OCI-LY7 (cell line): ENCODE measurements around the gene CHMP1B. TPM values are rescaled to one million over a fixed set of nuclear protein-coding genes. Genes with fewer than 3 reads are reported as not detected.

Source experiments
- BruUV-seq: library from RNA; stranded (reverse); fragments of 400-500 nt; replicated peaks from 2 replicates; lab custom pipeline; 2021; lab: Mats Ljungman, UMichigan
- CTCF ChIA-PET: fragments of 300-600 bp; sonication (Branson Sonifier 250); formaldehyde crosslinking; loops from one replicate; lab custom pipeline; 2022; ENCODE audit warnings: antibody characterized with exemption; ENCODE audit not compliant: unreplicated experiment; lab: Charles Lee
- POLR2A ChIA-PET: fragments of 300-600 bp; sonication (Branson Sonifier 250); formaldehyde crosslinking; loops from one replicate; lab custom pipeline; 2022; ENCODE audit warnings: antibody characterized with exemption; lab: Charles Lee
- DNase-seq: peaks from one replicate; pipeline ENCODE4 v3.0.0-alpha.2; 2015; ENCODE audit warnings: low spot score
- H2AFZ ChIP-seq: fragments of 200-600 bp; sonication (generic), shearing (Covaris generic); 2 replicates; pipeline ENCODE4 v1.6.1; 2014; ENCODE audit warnings: mild to moderate bottlenecking, antibody characterized with exemption, low read length, moderate library complexity
- H3K27ac ChIP-seq: fragments of 200-600 bp; sonication (generic); 2 replicates; pipeline ENCODE4 v1.5.1; 2014; ENCODE audit warnings: mixed run types, low read depth, mild to moderate bottlenecking, moderate library complexity, low read length, inconsistent platforms; ENCODE audit not compliant: poor library complexity, severe bottlenecking
- H3K36me3 ChIP-seq: fragments of 200-600 bp; sonication (generic); 2 replicates; pipeline ENCODE4 v1.6.1; 2014; ENCODE audit warnings: mild to moderate bottlenecking, antibody characterized with exemption, low read length, moderate library complexity, mixed read lengths; ENCODE audit not compliant: insufficient read depth
- H3K4me1 ChIP-seq: fragments of 200-600 bp; sonication (generic); 2 replicates; pipeline ENCODE4 v1.5.1; 2014; ENCODE audit warnings: mild to moderate bottlenecking, low read length; ENCODE audit not compliant: insufficient read depth, poor library complexity, severe bottlenecking
- H3K4me2 ChIP-seq: fragments of 200-600 bp; sonication (generic); 2 replicates; pipeline ENCODE4 v1.6.1; 2014; ENCODE audit warnings: mild to moderate bottlenecking, low read length
- H3K4me3 ChIP-seq: fragments of 200-600 bp; sonication (generic); 2 replicates; pipeline ENCODE4 v1.5.1; 2014; ENCODE audit warnings: mild to moderate bottlenecking, low read depth, low read length; ENCODE audit not compliant: poor library complexity, severe bottlenecking
- H3K79me2 ChIP-seq: fragments of 200-600 bp; sonication (generic); 2 replicates; pipeline ENCODE4 v1.6.1; 2016; ENCODE audit warnings: low read depth, mild to moderate bottlenecking, low read length, moderate library complexity, mixed read lengths; ENCODE audit not compliant: insufficient read depth
- H3K9me2 ChIP-seq: fragments of 200-600 bp; sonication (generic); 2 replicates; pipeline ENCODE4 v1.6.1; 2016; ENCODE audit warnings: mild to moderate bottlenecking, low read length, mixed read lengths; ENCODE audit not compliant: insufficient read depth
- H3K9me3 ChIP-seq: fragments of 200-600 bp; sonication (generic); 2 replicates; pipeline ENCODE4 v1.6.1; 2014; ENCODE audit warnings: mild to moderate bottlenecking, mixed run types, low read length, mixed read lengths
- H4K20me1 ChIP-seq: fragments of 200-600 bp; sonication (generic); 2 replicates; pipeline ENCODE4 v1.6.1; 2014; ENCODE audit warnings: mild to moderate bottlenecking, antibody characterized with exemption, low read length, moderate library complexity, mixed read lengths; ENCODE audit not compliant: insufficient read depth
- EZH2phosphoT487 ChIP-seq: fragments of 200-600 bp; sonication (generic); IDR thresholded peaks from 2 replicates; pipeline ENCODE4 v1.6.1; 2018; ENCODE audit warnings: low read depth, borderline replicate concordance, mild to moderate bottlenecking, mixed run types, antibody characterized with exemption, low read length, moderate library complexity, mixed read lengths
- intact Hi-C: fragments of 100-400 bp; cut with micrococcal nuclease; formaldehyde crosslinking; loops from one replicate; pipeline ENCODE4 v1.10.0; 2022; ENCODE audit not compliant: unreplicated experiment
- total RNA-seq, 2 experiments: library from RNA; depleted of rRNA in 1 of 2; stranded (reverse); fragments of >200 nt in 1 of 2; shearing (Covaris generic) in 1 of 2; gene quantifications; 2 replicates each; pipeline ENCODE4 v1.2.3, GENCODE V29; 2014 to 2022
- TF ChIP-seq, protein P1 (sequence below): fragments of 200-600 bp; sonication (generic); conservative IDR thresholded peaks from 2 replicates; pipeline ENCODE4 v1.5.1; 2014; ENCODE audit warnings: mild to moderate bottlenecking, antibody characterized with exemption, low read length, moderate library complexity, mixed read lengths

The CHMP1B gene
- total RNA-seq, 2 experiments from 2014 or later = 24.2 to 29.3 TPM

DNA sequence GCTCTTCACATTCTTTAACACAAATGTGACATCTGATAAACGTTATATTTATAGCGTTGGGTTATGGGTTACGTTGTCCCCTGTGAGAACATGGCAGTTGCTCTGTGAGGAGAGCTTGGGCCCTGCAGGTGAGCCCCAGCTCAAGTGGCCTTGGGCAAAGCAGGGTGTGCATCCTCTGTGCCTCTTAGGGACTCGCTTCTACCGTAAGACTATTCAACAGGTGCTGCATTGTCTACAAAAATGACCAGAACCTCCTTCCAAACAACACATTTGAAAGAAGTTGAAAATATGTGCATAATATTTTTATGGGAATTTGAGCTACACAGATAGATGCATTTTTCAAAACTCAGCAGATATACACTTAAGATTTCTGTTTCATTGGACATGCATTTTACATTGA, 16.4 kb upstream of the CHMP1B start:
- H3K27ac ChIP-seq = no peak overlapping the region
- BruUV-seq = no TSS peak
- H3K79me2 ChIP-seq = no peaks in the 10 kb centered on the region
- no peaks in the 10 kb centered on the region for H3K4me1 ChIP-seq
- no peak overlapping the region for H3K4me2 ChIP-seq
- no peaks in the 10 kb centered on the region for H4K20me1 ChIP-seq
- no peaks in the 10 kb centered on the region for H3K9me2 ChIP-seq
- DNase-seq = no peak
- CTCF ChIA-PET = no interaction called here
- no peak overlapping the region for H2AFZ ChIP-seq
- H3K4me3 ChIP-seq = no peak overlapping the region
- H3K9me3 ChIP-seq = 0 out of 2 replicates have a peak, but pooled peaks cover 3% of the 10 kb centered on the region
- no peaks in the 10 kb centered on the region for H3K36me3 ChIP-seq
- POLR2A ChIA-PET = interaction anchor here (0.6 to 1.7 kb wide), 2 partner anchors 14 to 796 kb away, joined by 5 to 6 read pairs; no protein-coding TSS in a partner anchor
- TF ChIP-seq, protein P1, sequence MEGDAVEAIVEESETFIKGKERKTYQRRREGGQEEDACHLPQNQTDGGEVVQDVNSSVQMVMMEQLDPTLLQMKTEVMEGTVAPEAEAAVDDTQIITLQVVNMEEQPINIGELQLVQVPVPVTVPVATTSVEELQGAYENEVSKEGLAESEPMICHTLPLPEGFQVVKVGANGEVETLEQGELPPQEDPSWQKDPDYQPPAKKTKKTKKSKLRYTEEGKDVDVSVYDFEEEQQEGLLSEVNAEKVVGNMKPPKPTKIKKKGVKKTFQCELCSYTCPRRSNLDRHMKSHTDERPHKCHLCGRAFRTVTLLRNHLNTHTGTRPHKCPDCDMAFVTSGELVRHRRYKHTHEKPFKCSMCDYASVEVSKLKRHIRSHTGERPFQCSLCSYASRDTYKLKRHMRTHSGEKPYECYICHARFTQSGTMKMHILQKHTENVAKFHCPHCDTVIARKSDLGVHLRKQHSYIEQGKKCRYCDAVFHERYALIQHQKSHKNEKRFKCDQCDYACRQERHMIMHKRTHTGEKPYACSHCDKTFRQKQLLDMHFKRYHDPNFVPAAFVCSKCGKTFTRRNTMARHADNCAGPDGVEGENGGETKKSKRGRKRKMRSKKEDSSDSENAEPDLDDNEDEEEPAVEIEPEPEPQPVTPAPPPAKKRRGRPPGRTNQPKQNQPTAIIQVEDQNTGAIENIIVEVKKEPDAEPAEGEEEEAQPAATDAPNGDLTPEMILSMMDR = no peak
- TF ChIP-seq EZH2phosphoT487 = no peak
- intact Hi-C loops = no loop called here

DNA sequence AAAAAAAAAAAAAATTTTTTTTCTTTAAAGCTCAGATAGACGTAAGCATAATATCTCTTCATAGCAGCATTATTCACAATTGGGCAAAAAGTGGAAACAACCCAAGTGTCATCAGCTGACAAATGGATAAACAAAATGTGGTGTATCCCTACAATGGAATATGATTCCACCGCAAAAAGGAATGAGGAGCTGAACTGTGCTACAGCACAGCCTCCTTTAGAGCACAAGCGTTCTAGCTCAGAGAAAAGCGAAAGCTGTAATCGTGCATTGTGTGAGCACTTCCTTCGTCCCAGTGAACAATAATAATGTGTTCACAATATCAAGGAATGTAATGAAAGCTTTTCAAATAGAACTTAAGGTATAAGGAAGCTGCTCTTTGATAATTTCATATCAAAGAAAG, 11.7 kb upstream of the CHMP1B start:
- Histone ChIP-seq H3K4me2 (no peak overlapping the region), H3K4me1 (no peaks in the 10 kb centered on the region), H3K36me3 (no peaks in the 10 kb centered on the region), H3K9me3 (no peaks in the 10 kb centered on the region), H2AFZ (no peak overlapping the region), H3K9me2 (no peaks in the 10 kb centered on the region), H3K27ac (no peak overlapping the region), H3K79me2 (no peaks in the 10 kb centered on the region), H4K20me1 (no peaks in the 10 kb centered on the region), H3K4me3 (no peak overlapping the region)
- BruUV-seq = no TSS peak
- intact Hi-C loops = no loop called here
- TF ChIP-seq, protein P1 = no peak
- TF ChIP-seq EZH2phosphoT487 = no peak
- ChIA-PET CTCF (no interaction called here), POLR2A (interaction anchor here (0.6 to 1.4 kb wide), 4 partner anchors 10 to 66 kb away, joined by 3 to 4 read pairs (median 3); no protein-coding TSS in a partner anchor)
- DNase-seq = no peak

DNA sequence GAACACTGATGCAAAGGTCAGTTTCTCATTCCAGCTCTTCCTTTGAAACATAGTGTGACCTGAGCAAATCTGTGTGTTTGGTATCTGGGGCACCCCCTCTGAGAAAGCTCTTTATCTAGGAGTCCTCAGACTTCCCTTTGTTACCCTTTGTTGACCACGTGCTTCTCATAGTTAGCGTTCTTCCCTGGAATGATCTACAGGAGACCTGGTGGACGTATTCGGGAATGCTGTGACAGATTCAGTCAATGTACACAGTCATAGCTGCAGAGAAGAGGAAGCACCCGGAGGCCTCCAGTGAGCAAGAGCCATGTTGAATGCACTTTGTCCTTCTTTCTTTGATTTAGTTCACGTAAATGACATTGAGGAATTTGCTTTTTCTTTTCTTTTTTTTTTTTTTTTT, 10.7 kb upstream of the CHMP1B start:
- H3K4me2 ChIP-seq = no peak overlapping the region
- intact Hi-C loops = no loop called here
- H3K9me3 ChIP-seq = no peaks in the 10 kb centered on the region
- H3K79me2 ChIP-seq = no peaks in the 10 kb centered on the region
- H3K4me1 ChIP-seq = no peaks in the 10 kb centered on the region
- no peaks in the 10 kb centered on the region for H3K36me3 ChIP-seq
- H3K9me2 ChIP-seq = no peaks in the 10 kb centered on the region
- H4K20me1 ChIP-seq = no peaks in the 10 kb centered on the region
- TF ChIP-seq, protein P1 = no peak
- TF ChIP-seq EZH2phosphoT487 = no peak
- POLR2A ChIA-PET = interaction anchor here (0.7 to 1.4 kb wide), 3 partner anchors 9 to 78 kb away, joined by 3 read pairs; no protein-coding TSS in a partner anchor
- H2AFZ ChIP-seq = no peak overlapping the region
- no peak overlapping the region for H3K27ac ChIP-seq
- CTCF ChIA-PET = no interaction called here
- BruUV-seq = no TSS peak
- no peak overlapping the region for H3K4me3 ChIP-seq
- DNase-seq = no peak
